Umbilical cord (tissue), 2 donors: Measurements from ENCODE around the gene RPH3AL. TPM values are rescaled to one million over a fixed set of nuclear protein-coding genes. Genes with fewer than 3 reads are reported as not detected.
"Not testable (repeated sequence)": the region's sequence is repeated elsewhere in the genome, so short reads cannot be mapped to it uniquely, and the experiment has no call there.

Experiments
- DNase-seq: peaks from one replicate; pipeline ENCODE4 v3.0.0-alpha.2; 2015; ENCODE audit warnings: low spot score
- total RNA-seq: library from RNA; depleted of rRNA; stranded (reverse); fragments of >200 nt; gene quantifications from one replicate; pipeline ENCODE4 v1.2.3, GENCODE V29; 2014; ENCODE audit warnings: low replicate concordance; ENCODE audit not compliant: insufficient read depth

Gene RPH3AL
- total RNA-seq, 1 donor from 2014 or later, result 46.5 TPM

GRCh38 chr17:379531-380465 lies 27.2 kb upstream of the RPH3AL start:
- no peak for DNase-seq

- DNase-seq, result no peak
Measured at GRCh38 chr17:378068-378467, 25.5 kb upstream of the RPH3AL start.

GRCh38 chr17:376936-377863 lies 24.6 kb upstream of the RPH3AL start:
- DNase-seq, result peak; percentile 38

DNA sequence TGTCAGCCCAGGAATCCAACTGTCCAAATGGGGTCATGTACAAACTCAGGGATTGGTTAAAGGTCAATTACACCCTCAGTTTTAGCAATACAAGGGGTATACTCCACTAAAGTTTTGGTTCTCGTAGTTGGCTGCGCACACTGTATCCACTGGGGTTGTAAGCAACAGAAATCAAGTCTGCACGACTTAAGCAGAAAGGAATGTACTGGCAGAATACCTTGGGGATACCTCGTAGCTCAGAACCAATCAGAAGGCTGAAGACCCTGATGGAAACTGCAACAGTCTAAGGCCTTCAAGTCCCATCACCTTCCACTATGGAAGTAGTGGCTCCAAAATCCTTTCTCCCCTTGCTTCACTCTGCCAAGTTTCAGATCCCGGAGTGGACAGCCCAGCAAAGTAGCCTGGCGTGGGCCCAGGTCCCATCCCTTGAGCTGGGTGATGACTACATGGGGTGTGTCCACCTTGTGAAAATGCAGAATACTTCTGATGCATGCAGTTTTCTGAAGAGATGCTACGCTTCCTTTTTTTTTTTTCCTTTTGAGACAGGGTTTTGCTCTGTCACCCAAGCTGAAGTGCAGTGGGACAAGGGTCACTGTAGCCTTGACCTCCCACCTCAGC lies 21.1 kb upstream of the RPH3AL start:
- peak; percentile 41 for DNase-seq

DNA sequence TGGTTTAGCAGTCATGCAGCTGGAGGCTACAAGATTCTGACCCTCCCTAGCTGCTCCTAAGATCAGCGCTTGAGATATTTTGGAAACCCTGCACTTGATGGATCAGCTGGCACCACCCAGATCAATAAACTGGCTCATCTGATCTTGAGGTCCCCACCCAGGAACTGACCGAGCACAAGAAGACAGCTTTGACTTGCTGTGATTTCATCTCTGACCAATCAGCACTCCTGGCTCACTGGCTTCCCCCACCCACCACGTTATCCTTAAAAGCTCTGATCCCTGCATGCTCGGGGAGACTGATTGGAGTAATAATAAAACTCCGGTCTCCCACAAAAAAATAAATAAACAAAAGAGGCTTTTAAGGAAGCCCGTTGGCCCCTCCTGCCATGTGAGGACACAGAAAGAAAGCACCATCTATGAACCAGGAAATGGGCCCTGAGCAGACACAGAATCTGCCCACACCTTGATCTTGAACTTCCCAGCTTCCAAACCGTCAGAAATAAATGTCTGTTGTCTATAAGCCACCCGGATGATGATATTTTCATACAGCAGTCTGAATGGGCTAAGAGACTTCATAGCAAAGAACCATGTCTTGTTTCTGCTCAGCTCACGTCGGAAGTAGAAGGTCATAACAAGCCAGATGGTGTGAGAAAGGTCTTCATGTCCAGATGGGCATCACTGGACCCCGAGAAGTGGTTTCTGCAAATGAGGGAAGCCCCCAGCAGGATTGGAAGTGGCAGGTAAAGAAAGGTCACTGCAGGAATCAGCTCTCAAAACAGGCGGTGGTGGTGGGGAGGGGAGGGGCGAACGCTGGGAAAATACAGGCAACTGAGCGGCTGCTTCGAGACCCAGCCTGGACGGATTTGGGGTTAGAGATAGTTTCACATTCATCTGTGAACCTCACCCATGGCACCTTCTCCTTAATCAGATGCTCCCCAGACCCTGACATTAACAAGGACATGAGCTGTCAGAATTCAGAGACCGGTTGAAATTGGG lies 19.8 kb upstream of the RPH3AL start:
- DNase-seq, result no peak

DNA sequence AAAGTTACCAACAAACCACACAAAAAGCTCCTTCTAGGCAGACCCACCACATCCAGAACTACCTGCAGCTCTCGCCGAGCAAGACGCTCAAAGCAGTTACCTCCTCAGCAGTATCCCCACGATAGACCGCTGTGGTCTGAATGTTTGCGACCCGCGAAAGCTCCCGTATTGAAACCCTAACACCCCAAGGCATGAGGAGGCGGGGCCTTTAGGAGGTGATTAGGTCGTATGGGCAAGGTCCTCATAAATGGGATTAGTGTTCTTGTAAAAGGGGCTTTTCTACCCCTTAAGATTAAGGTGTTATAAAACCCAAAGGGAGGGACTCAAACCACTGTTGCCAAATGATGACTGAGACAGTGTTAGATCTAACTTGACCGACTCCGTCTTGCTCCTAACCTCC lies 19.0 kb upstream of the RPH3AL start:
- no peak for DNase-seq

DNA sequence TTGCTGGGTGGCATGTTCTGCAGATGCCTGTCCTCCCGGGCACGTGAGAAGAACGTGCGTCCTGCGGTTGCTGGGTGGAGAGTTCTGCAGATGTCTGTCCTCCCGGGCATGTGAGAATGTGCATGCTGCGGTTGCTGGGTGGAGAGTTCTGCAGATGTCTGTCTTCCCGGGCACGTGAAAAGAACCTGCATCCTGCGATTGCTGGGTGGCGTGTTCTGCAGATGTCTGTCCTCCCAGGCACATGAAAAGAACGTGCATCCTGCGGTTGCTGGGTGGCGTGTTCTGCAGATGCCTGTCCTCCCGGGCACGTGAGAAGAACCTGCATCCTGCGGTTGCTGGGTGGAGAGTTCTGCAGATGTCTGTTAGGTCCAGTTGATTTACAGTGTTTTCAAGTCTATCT lies 15.0 kb upstream of the RPH3AL start:
- not testable (repeated sequence) for DNase-seq

DNA sequence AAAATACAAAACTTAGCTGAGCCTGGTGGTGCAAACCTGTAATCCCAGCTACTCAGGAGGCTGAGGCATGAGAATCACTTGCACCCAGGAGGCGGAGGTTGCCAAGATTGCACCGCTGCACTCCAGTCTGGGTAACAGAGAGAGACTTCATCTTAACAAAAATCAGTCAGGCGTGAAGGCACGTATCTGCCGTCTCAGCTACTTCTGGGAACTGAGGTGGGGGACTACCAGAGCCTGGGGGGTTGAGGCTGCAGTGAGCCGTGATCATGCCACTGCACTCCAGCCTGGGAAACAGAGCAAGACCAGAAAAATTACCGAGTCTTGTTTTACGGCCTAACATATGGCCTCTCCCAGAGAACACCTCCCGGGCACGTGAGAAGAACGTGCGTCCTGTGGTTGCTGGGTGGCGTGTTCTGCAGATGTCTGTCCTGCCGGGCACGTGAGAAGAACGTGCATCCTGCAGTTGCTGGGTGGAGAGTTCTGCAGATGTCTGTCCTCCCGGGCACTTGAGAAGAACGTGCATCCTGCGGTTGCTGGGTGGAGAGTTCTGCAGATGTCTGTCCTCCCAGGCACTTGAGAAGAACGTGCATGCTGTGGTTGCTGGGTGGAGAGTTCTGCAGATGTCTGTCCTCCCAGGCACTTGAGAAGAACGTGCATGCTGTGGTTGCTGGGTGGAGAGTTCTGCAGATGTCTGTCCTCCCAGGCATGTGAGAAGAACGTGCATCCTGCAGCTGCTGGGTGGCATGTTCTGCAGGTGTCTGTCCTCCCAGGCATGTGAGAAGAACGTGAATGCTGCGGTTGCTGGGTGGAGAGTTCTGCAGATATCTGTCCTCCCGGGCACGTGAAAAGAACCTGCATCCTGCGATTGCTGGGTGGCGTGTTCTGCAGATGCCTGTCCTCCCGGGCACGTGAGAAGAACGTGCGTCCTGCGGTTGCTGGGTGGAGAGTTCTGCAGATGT lies 14.3 kb upstream of the RPH3AL start:
- not testable (repeated sequence) for DNase-seq

DNA sequence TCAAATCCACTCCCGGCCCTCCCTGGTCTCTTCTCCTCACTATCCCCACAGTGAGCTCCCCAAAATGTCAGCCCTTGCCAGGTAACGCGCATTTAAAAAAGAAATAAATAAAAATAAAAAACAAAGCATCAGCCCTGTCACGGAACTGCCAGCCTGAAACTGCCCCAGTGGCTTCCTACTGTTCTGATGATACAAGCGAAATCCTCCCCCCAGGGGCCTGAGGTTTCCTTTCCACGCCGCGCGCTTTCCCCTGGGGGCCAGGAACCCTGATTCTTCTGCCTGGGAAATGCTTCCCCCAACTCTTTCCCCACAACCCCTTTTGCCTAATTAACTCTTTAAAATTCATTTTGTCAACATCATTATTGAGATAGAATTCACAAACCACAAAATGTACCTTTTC lies 12.2 kb upstream of the RPH3AL start:
- no peak for DNase-seq

DNA sequence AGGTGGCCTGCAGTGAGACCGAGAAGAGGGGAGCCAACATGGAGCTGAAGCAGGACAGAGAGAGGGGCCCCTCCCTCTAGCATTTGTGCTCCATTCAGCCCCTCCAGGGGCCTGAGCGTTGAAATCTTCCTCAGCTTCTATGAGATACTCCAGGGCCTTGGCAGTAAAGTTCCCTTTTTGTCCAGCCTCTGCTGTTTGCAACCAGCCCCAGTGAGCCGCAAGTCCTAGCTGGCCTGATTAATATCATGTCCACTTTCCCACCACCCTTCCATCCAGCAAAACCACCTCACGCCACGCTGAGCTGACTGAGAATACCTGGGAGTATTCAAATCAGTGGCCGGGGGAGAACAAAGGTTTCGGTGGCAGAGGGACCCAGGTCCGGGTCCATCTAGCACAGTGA lies 11.7 kb upstream of the RPH3AL start:
- no peak for DNase-seq

DNA sequence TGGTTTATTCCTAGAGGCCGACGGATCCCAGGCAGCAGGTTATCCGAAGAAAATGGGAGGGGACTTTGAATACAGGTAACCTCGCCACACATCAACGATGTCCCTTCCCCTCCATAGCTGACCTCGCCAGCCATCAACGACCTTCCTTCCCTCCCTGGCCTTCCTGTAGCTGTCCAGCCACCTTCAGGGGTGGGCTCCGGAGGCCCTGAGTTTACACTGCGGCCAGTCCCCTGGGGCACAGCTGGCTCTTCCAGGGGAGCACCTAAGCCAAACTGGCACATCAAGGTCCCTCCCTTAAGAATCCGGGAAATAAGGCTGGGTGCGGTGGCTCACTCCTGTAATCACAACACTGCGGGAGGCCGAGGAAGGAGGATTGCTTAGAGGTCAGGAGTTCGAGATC lies 10.1 kb upstream of the RPH3AL start:
- no peak for DNase-seq

DNA sequence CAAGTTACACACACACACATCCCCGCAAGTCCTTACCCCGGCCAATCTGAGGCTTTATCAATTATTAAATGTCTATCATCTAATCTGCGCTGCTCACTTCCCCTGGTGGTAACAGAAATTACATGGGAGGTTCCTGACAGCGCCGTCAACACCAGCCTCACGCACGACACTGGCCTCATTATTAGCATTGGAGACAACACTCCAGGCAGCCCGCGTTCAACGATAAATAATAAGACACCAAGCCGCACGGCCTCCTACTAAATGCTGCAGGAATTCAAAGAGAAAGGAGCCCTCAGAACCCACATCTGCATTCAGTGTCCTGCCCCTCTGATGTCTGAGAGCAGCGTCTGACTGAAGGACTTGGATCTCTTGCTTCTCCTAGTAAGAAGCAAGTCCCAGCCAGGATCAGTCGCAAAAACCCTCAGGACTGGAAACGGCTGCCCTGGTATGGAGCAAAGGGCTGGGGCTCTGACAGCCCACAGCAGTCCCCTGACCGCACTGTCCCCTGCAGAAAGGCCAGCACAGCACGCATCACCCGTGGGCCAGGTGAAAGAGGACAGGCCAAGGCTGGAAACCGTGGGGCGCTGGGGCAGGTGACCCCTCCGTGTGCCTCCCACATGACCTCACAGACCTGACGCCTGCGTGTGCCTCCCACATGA lies 7.6 kb upstream of the RPH3AL start:
- no peak for DNase-seq

- DNase-seq, result no peak
Measured at GRCh38 chr17:358491-359151, 6.0 kb upstream of the RPH3AL start.

DNA sequence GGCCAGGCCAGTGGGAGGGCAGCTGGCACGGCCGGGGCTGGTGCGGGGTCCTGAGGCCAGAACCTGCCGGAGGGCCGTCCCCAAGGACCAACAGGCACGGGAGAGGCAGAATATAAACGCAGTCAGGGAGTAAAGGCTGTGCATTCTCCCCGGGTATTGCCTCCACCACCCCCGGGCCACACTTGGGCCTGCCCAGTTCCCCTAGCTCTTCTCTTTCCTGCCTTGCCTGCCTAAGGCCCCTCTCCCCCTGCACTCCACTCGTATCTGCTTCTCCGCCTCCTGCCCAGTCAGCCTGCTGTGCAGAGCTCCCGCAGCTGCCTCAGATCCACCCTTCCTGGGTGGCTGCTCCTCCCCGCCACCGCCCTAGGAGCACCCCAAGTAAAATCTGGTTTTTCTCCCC lies 5.0 kb upstream of the RPH3AL start:
- peak; percentile 72 for DNase-seq

DNA sequence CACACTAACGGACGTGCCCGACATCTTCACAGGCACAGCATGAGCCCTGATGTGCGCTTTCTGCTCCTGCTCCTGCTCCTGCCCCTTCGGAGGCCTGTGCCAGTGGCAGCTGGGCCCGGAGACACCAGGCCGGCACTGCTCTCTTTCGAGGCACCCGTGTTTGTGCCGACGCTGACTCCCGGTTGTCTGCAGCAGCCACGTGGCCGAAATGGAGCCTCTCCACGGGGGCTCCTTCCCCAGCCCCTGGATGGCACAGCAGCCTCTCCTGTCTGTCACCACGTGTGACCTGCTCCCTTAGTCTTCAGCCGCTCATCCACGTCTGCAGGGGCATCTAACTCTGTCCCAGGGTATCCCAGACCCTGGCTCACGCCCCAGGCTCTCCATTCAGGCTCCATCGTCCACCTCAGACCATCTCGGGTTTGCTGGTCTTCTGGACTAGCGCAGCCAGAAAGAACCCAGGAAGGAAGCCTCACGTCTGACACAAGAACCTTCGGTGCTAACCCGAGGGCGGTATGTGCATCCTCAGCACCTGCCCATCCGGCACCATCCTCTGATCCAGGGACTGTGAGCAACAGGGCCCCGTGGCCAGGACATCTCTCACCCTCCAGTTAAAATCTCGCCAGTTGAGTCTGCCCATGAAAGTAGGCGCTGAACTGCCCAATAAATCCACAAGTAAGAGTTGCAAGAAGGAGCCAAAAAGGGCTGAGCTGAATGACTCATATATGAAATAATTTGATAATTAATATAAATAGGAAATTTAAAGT lies 4.2 kb upstream of the RPH3AL start:
- DNase-seq, result peak; percentile 36

DNA sequence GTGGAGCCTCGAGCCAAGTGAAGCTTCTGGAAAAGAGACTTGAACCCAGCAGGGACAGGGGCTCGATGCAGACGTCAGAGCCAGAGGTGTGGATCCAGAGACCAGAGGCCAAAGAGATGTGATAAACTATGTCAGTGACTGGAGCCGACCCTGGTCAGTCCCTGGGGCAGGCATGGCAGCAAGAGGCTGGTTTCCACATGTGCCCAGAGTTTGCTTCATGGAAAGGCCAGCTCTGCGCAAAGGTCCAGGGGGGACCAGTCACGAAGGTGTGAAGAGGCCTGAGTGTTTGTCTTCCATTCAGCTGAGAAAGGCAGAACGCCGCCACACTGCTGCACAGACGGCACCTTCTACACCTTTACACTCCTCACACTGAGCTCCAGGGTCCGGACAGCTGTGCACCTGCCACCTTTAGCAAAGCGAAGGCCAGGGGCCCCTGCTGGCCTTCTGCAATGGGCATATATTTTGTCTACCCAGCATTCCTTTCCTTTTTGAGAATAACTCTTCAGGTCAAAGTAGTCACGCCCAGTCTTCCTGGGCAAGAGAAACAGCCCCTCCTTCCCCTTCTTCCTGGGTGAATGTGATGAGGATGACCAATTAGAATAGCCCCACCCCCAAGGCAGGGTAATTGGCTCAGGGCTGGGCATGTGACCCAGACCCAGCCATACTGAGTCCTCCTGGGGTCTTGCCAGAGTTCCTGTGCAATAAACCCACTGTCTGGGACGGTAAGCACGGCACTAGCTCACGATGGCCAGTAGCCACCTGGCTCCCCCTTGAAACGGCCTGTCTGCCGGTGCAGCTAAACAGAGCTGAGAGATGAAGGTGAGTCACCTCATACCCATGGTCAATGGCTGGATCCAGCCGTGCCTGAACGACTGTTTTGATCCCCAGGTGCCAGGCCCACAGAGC lies 2.3 kb upstream of the RPH3AL start:
- no peak for DNase-seq

DNA sequence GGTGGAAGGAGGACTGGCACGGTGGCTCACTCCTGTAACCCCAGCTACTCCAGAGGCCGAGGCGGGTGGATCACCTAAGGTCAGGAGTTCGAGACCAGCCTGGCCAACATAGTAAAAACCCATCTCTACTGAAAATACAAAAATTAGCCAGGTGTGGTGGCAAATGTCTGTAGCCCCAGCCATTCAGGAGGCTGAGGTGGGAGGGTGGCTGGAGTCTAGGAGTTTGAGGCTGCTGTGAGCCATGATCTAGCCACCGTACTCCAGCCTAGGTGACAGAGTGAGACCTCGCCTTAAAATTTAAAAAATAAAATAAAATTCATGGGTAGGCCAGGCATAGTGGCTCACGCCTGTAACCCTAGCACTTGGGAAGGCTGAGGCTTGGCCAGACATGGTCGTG lies 1.2 kb upstream of the RPH3AL start:
- no peak for DNase-seq
